Stimulated activated CD8-positive, alpha-beta memory T cell treated with anti-CD3 and anti-CD28 coated beads, Interleukin-4, amount 100 ng/mL, for 48 hours (primary cell): ENCODE data around the gene SAMD10.

Experiments
- DNase-seq: peaks from one replicate; pipeline ENCODE4 v3.0.0-alpha.2; 2020

Gene SAMD10

GRCh38 chr20:63955281-63955826 lies 24.1 kb downstream of the SAMD10 start:
- no peak for DNase-seq

GRCh38 chr20:63953764-63954429 lies 25.5 kb downstream of the SAMD10 start:
- no peak for DNase-seq

GRCh38 chr20:63952769-63953168 lies 26.7 kb downstream of the SAMD10 start:
- DNase-seq, result no peak

- DNase-seq, result no peak
These were observed 27.3 kb downstream of the SAMD10 start for GRCh38 chr20:63952210-63952535.

- DNase-seq, result no peak
These were observed 27.8 kb downstream of the SAMD10 start for GRCh38 chr20:63951398-63952209.

GRCh38 chr20:63950701-63951397 lies 28.6 kb downstream of the SAMD10 start:
- DNase-seq, result no peak

GRCh38 chr20:63947638-63948456 lies 31.6 kb downstream of the SAMD10 start:
- DNase-seq, result peak; percentile 49

- DNase-seq, result no peak
These were observed 32.3 kb downstream of the SAMD10 start for GRCh38 chr20:63946986-63947637.

- DNase-seq, result no peak
These were observed 33.2 kb downstream of the SAMD10 start for GRCh38 chr20:63945921-63946920.

GRCh38 chr20:63945031-63945658 lies 34.3 kb downstream of the SAMD10 start:
- DNase-seq, result no peak

GRCh38 chr20:63944078-63944941 lies 35.1 kb downstream of the SAMD10 start:
- no peak for DNase-seq

- DNase-seq, result no peak
These were observed 35.7 kb downstream of the SAMD10 start for GRCh38 chr20:63943808-63944077.

- no peak for DNase-seq
These were observed 36.3 kb downstream of the SAMD10 start for GRCh38 chr20:63942969-63943807.

- DNase-seq, result peak; percentile 83
These were observed 37.0 kb downstream of the SAMD10 start for GRCh38 chr20:63942250-63942951.

GRCh38 chr20:63941282-63942081 lies 38.0 kb downstream of the SAMD10 start:
- DNase-seq, result peak; percentile 84

- no peak for DNase-seq
These were observed 38.8 kb downstream of the SAMD10 start for GRCh38 chr20:63940472-63941266.
